HG03097 (cell line): Measurements from ENCODE around the gene C16orf95.

Experiments used
- ATAC-seq: cut with Tn5 transposase; IDR thresholded peaks from one replicate; pipeline ENCODE4 v1.9.1; 2021; ENCODE audit not compliant: unreplicated experiment, low FRiP score

The C16orf95 gene

DNA sequence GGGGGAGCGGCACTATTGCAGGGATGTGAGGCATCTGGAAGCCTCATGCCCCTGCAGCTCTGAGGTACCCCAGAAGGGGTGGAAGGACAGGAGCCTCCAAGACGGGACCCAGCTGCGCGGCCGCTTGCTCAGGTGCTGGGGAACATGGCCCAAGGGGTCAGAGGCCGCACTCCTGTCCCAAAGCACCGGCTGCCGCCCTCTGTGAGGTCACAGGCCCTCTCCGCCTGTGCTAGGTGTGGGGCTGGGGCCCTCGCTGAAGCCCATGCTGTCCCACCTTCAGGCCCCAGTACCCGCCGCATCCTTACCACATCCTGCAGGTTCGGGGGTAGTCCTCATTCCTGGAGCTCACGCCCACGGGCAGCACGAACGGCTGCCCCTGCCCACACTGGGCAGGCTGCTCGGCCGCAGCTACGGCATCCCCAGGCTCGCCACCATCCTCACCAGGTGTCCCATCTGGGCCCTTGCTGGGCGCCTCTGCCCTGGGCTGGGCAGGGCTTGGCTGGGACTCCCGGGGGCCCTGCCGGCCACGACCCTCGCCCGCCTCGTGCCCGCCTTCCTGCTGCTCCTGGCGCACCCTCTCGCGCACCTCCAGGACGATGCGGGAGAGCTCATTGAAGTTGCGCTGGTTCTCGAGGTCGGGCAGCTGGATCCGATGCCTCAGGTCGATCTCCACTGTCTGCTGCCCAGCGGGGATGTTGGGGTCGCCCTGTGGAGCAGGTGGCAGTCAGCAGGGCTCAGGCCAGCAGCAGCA, 16.6 kb upstream of the C16orf95 start:
- ATAC-seq: no peak

DNA sequence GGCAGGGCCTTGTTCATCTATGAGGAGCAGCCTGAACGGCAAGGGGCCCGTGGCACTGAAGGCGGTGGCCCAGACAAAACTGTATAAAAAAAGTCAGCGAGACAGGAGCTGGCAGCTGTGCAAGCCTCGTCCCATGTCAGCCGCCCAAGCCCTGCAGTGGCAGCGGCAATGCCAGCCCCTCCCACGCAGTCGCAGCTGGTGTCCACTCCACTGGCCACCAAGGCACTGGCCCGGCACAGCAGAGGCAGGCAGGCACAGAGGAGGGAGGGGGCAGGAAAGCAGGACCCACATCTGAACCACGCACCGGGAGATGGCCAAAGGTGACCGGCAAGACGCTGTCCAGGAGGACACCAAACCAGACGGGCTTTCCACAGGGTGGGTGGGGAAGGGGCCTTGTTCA, 15.9 kb upstream of the C16orf95 start:
- no peak for ATAC-seq

DNA sequence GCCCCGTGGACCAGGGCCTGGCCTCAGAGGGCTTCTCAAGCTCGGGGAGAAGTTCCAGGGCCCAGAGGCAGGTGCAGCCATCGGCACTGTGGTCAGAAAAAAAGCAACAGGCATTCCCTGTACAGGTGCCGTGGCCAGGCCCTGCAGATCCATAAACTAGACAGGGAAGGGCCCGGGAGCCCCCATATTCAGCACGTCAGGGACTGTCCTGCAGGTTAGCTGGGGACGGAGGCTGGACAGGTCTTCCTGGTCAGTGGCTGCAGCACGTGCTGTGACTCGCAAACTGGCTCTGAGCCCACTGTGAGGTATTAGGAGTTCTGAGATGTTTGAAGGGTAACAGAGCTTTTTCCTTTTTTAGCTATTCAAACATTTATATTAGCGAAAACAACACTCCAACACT, 15.0 kb upstream of the C16orf95 start:
- no peak for ATAC-seq

DNA sequence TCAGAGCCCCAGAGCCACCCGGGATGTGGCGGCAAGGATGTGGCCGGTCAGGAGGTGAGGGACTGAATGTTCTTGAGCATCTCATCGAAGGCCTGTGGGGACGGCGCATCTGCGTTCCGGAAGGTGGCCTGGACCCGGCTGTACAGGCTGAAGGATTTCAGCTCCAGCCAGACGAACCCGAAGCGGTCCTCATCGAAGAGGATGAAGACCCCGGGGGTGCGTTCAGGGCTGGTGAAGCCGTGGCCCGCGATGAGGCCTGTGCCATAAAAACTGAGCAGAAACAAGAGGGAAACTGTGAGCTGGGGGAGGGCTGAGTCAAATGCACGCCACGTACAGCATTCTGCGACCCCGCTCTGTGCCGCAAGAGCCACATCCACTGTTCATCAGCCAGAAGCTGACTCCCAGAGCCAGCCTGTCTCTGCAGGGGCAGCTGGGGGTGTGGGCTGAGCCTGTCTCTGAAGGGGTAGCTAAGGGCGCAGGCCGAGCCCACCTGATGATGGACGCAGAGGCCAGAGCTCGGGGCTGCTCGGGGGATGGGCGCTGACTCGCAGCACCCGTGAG, 14.1 kb upstream of the C16orf95 start:
- no peak for ATAC-seq

DNA sequence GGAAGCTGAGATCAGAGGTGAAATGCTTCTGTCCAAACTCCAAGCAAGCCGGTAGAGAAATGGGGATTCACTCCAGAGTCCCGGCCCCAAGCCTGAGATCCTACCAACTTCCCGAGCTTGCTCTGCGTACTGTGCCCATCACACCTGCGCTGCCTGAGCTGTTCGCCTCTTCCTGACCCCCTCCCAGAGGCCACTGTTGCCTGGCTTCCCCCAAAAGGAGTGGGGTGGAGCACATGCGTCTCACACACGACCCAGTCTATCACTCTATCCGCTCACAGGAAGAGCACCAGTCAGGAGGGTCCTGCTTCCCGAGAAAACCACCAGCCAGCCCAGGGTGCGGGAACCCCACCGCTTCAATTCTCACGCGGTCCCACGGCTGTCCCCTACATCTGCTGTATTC, 13.5 kb upstream of the C16orf95 start:
- no peak for ATAC-seq

DNA sequence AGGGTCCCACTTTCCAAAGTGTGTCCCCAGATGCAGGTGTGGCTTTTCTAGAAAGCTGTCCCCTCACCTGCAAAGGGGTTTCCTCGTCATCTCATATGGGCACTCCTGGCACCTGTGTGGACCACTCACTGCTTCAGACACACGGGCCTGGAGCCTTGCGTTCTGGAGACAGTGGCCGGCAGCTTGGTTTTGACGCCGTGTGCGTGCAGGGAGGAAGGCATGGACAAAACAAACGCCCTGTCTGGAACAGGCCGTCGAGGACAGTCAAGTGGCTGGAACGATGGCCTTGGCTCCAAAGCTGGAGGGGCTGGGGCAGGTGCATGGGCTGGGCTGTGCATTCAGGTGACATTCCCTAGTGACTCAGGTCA, 13.0 kb upstream of the C16orf95 start:
- no peak for ATAC-seq

DNA sequence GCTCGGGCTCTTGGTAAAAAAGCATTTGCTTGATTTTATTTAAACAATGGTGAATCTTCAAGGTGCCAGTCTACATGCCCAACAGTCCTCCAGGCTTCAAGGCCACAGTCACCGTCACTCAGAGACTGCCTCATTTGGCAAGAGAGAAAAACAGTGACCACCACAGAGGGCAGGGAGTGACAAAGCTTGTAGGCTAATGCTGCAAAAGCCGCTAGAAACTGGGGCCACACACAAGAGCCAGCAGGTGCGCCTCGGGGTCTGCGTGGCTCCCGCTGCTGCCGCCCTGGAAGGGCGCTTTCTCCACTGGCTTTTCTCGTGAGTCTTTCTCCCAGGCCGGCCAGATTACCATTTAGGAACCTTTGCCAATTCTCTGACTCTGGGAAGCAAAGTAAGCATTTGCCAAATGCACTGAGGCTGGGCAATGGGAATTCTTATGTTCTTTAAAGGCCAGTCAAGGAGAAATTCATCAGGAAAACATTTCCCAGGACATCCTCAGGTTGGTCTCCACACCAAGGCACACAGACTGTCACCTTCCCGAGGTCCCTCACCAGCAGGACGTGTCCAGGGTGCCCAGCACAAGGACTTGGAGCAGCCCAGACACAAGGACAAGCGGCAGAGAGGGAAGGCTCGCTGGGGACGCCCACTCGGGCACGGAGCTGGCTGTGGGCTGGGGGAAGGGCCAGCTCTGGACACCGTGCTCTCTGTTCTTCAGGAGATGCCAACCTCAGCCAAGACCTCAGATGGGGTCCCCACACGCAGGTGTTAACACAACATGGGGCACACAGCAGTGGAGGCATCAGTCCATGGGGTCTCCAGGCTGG, 12.5 kb upstream of the C16orf95 start:
- no peak for ATAC-seq

DNA sequence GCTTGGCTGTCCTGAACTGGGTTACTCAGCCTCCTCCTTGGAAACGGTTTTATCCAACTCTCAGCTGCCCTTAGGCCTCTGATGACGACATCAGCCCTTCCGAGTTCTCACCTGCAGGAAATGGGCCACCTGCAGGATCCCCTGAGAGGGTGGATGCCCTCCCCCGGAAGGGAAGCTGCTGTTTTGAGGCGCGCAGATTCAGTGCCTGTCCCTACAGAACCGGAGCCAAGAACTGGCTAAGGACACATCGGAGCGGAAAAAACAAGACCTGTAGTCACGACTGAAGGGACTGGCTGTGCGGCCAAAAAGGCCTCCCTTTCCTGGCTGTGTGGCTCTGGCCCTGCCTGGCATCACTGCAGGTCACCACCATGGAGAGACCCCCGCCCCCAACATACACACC, 11.7 kb upstream of the C16orf95 start:
- ATAC-seq: no peak

DNA sequence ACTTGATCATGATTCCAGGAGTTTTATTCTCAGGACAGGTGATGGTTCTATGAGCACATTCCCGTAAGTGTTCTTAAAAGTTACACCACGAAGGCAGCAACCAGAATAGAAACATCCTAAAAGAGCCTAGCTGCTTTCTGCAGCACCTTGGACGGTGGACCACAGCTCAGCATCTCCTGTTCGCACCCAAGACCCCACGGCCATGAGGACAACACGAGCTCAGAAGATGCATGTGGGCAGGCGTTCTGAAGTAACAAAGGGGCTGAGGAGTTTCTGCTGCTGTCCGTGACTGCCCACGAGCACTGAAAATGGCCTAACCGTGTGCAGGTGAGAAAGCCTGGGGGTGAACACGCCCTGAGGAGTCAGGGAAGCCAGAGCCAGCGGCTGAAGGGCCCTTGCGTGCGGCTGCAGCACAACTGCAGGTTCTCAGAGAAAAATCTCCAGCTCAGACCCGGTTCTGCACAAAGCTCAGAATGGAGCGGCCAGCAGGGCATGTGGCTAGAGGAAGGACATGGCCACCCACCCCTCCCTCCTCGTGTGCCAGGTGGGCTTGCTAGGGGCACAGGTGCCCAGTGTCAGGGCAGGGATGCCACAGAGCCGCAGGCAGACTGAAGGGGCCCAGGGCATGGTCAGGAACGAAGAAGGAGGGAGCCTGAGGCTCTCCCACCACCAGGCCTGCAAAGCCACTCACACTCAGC, 10.8 kb upstream of the C16orf95 start:
- no peak for ATAC-seq

DNA sequence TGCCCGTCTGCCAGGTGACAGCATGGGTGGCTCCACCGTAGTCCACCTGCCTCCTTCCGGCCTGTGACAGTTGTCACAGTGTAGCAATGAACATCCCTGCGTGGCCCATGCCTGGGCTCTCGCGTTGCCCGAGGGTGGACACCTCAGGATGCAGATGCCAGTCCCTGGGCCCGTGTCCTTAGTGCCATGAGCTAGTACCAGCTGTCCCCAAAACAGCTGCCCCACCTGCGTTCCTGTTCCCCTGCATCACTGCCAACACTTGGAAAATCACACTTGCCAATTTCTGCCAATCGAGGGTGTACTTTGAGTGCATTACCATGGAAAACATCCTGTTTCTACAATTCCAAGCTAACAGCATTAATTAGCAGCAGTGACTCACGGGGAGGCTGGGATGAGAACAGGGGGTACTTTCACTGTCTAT, 9.0 kb upstream of the C16orf95 start:
- no peak for ATAC-seq

DNA sequence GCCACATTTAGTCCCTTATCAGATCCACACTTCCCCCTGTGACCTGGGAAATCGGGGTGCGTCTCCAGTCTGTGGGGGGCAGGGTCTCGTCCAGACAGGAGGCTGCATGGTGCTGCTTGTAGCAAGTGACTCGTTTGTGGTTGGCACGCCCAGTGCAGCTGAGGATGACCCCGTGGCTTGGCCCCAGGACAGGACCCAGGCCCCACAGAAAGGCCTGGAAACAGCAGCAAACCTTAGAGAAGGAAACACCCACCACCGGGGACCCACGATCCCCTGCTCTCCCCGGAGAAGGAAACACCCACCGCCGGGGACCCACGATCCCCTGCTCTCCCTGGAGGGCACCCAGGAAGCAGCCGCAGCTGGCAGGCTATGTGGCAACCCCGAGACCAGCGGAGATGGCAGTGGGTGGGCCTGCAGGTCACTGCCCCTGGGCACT, 8.2 kb upstream of the C16orf95 start:
- ATAC-seq: no peak

DNA sequence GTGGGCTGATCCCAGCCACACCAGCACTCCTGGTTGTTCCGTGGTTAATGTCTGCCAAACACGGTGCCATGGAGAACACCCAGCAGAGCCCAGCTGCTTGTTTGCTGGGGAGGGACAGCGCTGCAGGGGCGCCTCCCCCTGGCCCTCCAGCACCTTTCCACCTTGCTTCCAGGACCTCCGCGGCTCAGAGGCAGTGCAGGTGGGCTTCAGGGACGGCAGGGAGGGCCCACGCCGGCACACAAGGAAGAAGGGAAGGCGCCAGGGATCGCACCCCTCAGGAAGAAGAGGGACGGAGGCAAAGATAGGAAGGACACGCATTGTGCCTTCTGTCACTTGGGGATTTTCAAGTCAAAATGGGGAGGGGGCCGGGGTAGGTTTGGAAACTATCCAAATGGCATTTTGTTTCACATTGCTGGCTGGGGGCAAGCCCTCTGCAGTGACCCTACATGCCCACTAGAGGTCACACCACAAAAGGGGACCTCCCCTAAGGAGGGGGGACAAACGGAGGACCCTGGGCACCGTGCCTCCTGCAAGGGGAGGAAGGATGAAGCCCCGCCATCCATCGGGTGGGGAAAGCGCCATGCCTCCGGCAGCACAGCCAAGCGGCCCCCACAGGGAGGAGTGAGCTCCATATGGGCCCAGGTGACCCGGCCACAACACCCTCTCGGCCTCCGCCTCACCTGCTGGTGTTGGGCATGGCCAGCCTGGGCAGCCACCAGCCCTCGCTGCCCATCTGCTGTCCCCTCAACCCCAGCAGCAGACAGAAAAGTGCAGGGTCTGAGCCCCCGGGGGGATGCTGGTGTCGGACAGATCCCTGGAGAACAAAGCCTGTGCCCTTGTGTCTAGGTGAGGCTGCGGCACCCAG, 7.5 kb upstream of the C16orf95 start:
- ATAC-seq: no peak

DNA sequence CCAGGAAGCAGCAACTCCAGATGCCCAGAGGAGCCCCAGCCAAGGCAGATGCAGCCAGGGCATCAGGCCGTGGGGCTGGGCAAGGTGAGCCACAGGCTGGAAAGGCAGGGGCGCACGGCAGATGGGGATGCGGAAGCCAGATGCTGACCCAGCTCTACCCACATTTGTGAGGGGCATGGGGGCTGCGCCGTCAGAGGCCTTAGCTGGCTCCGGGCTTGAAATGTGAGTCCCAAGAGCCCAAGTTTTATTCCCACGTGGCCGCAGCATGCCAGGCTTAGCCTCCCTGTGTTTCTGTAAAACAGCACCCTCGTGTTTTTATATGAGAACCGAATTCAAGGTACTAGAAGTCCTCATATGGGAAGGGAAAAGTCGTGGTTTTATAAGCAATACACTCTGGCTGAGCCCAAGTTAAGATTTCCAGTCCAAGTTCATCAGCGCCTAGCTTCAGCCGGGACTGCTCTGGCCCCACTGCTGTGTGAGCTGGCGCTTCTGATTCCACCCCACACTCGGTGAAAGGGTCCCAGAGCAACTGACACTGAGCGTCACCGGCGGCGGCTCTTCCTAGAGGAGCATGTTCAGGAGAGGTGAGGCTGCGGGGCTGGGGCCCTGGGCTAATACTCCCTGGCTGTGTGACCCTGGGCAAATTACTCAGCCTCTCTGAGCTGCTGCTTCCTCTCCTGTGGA, 6.7 kb upstream of the C16orf95 start:
- no peak for ATAC-seq

DNA sequence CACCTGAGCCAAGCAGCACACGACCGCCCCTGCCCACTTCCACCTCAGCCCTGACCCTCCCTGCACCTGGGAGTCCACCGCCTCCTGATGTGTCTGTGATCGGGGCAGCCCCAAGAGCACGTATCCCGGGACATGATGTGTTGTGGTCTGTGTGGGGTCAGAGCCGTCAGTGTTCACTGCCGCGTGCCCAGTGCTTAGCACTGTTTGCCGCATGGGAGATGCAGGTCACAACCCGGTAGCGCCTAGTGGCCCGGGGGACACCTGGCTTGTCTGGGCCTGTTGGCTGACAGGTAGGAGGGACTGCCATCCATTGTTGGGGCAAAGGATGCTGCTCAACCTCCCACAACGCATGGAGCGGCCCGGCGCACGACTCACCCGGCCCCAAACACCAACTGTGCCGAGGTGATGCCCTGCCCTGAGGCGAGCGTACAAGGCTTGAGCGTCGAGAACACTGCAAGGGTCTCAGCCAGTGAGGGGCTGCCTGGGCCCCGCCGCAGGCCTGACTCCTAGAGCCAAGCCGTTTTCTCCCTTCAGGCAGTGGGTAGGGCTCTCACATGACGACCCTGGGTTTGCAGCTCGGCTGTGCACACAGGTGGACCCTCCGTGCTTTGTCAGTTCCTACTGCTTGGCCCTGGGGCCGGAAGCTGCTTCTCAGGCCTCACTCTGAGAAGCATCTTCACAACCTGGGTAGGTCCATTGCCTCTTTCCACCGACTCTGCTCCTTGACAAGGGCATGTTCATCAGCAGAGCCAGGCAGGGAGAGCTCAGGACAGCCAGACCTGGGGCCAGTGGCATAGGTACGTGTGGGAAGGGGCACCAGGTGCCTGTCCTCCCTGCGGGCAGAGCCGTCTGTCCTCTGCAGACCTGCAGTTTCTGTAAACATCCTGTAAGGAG, 5.9 kb upstream of the C16orf95 start:
- ATAC-seq: no peak

DNA sequence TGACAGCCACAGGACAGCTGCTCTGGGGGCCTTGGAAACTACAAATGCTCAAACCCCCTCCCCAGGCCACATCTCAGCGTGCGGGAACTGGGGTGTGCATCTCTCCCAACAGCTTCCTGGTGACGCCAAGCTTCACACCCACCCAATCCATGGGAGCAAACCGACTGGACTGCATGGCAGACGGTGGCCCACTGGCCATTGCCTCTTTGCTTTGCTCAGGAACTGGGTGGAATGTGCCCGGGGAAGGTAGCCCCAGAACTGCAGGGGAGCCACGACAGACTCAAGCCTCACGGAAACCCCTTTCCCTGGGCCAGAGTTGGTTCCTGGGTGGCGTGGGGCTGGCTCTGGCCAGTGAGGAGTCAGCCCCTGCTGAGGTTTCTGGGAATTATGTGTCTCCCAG, 5.2 kb upstream of the C16orf95 start:
- ATAC-seq: no peak

DNA sequence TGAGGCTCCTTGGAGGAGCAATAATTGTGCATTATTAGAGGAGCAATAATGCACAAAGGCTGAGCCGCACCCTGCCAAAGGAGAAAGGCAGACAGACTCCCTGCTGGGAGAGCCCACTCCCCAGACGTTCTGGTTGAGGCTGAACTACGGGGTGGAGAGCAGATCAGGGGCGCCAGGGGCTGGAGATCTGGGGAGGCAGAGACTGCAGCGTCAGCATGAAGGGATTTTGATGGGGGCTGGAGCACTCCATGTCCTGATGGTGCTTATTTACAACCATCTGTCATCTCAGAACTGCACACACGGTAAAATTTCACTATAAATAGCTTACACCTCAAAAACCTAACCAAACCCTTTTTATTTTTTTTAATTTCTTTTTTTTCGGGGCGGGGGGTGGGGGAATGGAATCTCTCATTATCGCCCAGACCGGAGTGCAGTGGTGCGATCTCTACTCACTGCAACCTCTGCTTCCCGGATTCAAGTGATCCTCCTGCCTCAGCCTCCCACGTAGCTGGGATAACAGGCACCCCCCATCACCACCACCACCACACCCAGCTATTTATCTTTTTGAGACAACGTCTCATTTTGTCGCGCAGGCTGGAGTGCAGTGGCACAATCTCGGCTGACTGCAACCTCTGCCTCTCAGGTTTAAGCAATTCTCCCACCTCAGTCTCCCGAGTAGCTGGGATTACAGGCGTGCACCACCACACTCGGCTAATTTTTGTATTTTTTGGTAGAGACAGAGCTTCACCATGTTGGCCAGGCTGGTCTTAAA, 4.3 kb upstream of the C16orf95 start:
- ATAC-seq: no peak

DNA sequence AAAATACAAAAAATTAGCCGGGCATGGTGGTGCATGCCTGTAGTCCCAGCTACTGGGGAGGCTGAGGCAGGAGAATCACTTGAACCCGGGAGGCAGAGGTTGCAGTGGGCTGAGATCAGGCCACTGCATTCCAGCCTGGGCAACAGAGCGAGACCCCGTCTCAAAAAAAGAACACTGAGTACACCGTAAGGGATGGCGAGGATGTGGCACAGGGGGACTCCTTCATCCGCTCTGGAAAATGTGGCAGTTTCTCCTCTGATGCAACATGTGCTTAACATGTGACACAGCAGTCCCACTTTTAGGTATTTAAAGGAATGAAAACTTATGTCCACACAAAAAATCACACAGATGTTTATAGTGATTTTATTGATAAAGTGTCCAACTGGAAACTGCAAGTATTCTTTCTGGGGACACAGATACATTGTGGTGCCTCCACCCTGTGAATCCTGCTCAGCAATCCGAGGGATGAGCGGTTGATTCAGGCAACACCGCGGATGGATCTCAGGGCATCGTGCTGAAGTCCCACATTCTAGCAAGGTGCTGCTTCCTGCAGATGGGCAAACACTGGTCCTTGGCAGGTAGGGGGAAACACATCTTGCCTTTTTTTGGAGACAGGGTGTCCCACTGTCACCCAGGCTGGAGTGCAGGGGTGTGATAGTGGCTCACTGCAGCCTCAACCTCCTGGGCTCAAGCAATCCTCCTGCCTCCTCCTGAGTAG, 3.5 kb upstream of the C16orf95 start:
- ATAC-seq: no peak
